C4-2B (cell line): Measurements from ENCODE around the gene ANKUB1.

Experiments
- H3K27ac ChIP-seq: fragments of 450-650 bp; 2 replicates; pipeline ENCODE4 v1.5.1; 2017
- CTCF ChIP-seq: fragments of 450-650 bp; conservative IDR thresholded peaks from 2 replicates; pipeline ENCODE4 v1.5.1; 2017; ENCODE audit warnings: mild to moderate bottlenecking
- ZFX ChIP-seq: fragments of 450-650 bp; IDR thresholded peaks from 2 replicates; pipeline ENCODE4 v1.6.1; 2017

ANKUB1 gene

GRCh38 chr3:149815321-149815720 lies 23.0 kb upstream of the ANKUB1 start:
- no peak for TF ChIP-seq ZFX
- no peak for TF ChIP-seq CTCF
- no peak overlapping the region for H3K27ac ChIP-seq

- TF ChIP-seq ZFX (no peak), CTCF (no peak)
- H3K27ac ChIP-seq = peak overlapping the region; percentile 88
Observed at GRCh38 chr3:149813367-149814281, 21.3 kb upstream of the ANKUB1 start.

- H3K27ac ChIP-seq = peak within 1 kb of the TSS; percentile 88
- TF ChIP-seq ZFX (peak; percentile 77), CTCF (no peak)
Observed at GRCh38 chr3:149812606-149813366, 20.4 kb upstream of the ANKUB1 start, which contains the start of gene RNF13. TSS of gene RNF13 (plus strand) at chr3:149813215. CDS start at chr3:149846027, 32,812 bp downstream.

- H3K27ac ChIP-seq = peak overlapping the region; percentile 88
- TF ChIP-seq ZFX (no peak), CTCF (no peak)
Observed at GRCh38 chr3:149812165-149812605, 19.8 kb upstream of the ANKUB1 start.

- no peak for TF ChIP-seq ZFX
- TF ChIP-seq CTCF = no peak
- no peak overlapping the region for H3K27ac ChIP-seq
Observed at GRCh38 chr3:149810846-149811245, 18.5 kb upstream of the ANKUB1 start.

GRCh38 chr3:149809699-149810098 lies 17.3 kb upstream of the ANKUB1 start:
- H3K27ac ChIP-seq = no peak overlapping the region
- TF ChIP-seq CTCF (no peak), ZFX (no peak)
